NCI-H524 (cell line): ENCODE measurements around the gene LCNL1.

ENCODE experiments used
- DNase-seq, 2 experiments: peaks; one replicate each; lab custom pipeline; 2025; lab: John Stamatoyannopoulos, UW

The LCNL1 gene

GRCh38 chr9:136975644-136976043 lies 7.1 kb upstream of the LCNL1 start:
- DNase-seq = peak in 1 of 2 experiments; percentile 27

- DNase-seq = no peak
Measured at GRCh38 chr9:136977223-136977622, 5.6 kb upstream of the LCNL1 start, which contains the start of gene PTGDS. Gene PTGDS (plus strand): TSS chr9:136977504. CDS start chr9:136977579, 75 bp downstream.

- no peak for DNase-seq
Measured at GRCh38 chr9:136977649-136978072, 5.1 kb upstream of the LCNL1 start.

DNA sequence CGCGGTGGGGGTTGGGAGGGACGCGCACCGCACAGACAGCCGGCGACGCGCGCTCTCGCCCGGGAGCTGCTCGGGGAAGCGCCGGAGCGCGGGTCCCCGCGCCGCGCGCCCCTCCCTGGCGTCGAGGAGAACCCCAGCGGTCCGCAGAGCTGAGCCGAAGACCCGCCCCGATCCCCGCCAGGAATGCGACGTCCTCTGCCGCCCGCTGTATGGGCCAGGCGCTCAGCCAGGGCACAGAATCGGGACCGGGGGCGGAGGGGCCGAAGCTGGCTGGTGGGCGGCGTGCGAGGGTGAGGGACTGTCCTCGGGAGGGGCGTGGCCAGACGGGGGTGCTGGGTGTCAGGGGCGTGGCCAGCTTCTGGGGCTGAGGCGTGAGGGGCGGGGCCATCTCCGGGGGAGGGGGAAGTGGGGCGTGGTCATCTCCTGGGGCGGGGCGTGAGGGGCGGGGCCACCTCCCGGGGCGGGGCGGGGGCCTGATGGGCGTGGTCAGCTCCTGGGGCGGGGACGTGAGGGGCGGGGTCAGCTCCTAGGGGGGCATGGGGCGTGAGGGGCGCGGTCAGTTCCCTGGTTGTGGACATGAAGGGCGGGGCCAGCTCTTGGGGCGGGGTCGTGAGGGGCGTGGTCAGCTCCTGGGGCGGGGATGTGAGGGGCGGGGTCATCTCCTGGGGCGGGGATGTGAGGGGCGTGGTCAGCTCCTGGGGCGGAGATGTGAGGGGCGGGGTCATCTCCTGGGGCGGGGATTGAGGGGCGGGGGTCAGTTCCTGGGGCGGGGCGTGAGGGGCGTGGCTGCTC lies 4.5 kb upstream of the LCNL1 start:
- DNase-seq = peak in 1 of 2 experiments; percentile 35

GRCh38 chr9:136978865-136979544 lies 3.8 kb upstream of the LCNL1 start:
- no peak for DNase-seq

DNA sequence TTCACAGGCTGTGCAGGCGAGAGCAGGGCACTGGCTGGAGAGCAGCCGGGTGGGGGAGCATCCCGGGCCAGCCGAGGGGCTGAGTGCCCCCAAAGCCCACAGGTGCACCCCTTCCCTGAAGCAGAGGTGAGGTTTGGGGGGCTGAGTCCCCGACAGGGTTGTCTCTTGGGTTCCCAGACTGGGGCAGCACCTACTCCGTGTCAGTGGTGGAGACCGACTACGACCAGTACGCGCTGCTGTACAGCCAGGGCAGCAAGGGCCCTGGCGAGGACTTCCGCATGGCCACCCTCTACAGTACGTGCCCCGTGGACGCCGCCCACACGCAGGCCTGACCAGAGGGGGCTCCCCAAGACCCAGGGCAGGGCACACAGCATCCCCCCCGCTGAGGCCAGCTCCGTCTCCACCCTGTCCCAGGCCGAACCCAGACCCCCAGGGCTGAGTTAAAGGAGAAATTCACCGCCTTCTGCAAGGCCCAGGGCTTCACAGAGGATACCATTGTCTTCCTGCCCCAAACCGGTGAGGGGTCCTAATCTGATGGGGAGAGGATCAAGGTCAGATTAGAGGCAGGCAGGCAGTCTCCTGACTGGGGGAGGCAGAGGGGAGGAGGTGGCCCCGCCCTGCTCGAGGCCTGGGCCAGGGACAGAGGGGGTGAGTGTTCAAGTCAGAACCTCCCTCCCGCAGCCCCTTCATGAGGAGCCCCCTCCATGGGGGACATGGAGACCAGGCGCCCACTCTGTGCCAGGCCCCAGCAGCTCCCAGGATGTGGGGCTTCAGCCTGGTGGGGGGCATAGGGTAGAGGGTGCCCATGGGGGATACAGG lies 2.8 kb upstream of the LCNL1 start:
- DNase-seq = no peak

DNA sequence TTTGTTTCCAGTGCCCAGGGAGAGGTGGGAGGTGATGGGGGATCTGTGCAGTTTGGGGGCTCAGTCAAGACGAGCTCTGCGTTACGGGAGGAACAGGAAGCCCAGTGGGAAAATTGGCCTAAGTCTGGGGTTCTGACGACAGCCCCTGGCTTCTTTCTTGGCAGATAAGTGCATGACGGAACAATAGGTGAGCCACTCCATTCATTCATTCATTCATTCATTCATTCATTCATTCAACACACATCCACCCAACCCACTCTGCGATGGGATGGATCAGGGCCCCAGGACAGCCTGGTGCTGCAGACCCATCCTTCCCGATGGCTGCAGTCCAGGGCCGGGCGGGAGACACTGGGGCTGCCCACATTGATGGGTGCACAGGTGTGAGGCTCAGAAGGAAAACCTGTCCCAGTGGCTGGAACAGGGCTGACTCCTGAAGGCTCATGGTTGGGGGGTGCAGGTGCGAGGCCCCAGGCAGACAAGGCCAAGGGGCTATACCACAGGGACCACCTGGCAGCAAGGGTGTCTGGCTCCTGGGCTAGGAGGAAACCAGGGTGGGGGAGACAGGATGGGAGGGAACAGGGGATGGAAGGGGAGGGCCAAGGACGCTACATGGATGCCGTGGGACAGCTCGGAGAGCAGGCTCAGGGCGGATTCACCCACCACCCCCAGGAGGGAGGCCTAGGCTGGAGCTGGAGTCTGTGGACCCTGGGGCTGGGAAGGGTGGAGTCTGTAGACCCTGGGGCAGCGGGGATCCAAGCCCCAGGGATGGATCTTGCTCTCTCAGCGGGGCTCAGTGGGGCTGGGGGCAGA lies 1.9 kb upstream of the LCNL1 start:
- DNase-seq = no peak

DNA sequence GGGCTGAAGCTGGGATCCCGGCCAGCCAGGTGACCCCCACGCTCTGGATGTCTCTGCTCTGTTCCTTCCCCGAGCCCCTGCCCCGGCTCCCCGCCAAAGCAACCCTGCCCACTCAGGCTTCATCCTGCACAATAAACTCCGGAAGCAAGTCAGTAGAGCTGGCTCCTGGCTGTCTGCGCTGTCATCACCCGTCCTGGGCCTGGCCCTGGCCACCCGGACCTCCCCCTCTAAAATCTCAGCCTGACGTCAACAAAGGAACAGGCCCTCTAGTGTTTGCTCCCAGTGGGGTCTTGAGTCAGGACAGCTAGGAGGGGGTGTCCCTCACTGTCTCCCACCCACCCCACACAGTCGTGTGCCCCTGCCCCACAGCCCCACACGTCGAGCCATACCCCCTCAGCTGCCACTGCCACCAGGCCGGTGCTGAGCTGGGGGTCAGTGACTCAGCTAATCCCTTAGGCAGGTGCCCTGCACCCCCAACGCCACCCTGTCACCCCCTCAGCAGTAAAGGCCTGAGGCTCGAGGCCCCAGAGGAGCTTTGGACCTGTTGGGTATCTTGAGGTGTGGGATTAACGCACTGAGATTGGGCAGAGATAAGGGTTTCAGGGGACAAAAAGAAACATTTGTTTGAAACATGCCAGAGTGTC lies 1.1 kb upstream of the LCNL1 start:
- no peak for DNase-seq

- no peak for DNase-seq
Measured at GRCh38 chr9:136983167-136983566, 374 bp downstream of the LCNL1 start.

DNA sequence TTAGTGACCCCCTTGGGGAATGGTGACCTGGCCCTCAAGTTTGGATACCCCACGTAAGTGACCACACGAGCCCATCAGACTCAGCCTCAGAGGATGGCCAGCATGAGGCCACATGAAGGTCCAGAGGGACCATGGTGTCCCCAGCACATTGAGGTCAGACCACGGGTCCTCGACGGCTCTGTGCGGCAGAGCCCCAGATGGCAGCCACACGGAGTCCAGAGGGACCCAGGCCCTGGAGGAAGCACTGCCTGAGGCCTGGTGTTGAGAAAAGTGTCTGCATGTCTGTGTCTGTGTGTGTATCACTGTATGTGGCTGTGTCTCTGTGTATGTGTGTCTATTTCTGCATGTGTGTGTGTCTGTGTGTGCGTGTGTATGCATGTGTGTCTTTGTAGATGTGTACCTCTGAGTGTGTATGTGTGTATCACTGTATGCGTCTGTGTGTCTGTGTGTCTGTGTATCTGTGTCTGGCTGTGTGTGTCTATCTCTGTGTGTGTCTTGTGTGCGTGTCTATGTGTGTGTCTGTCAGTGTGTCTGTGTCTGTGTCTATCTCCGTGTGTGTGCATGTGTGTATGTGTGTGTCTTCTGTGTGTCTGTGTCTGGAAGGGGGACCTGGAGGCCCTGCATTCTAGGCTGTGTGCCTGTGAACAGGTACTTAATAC lies 992 bp downstream of the LCNL1 start:
- no peak for DNase-seq

GRCh38 chr9:136984464-136985026 lies 1.8 kb downstream of the LCNL1 start:
- DNase-seq = no peak

DNA sequence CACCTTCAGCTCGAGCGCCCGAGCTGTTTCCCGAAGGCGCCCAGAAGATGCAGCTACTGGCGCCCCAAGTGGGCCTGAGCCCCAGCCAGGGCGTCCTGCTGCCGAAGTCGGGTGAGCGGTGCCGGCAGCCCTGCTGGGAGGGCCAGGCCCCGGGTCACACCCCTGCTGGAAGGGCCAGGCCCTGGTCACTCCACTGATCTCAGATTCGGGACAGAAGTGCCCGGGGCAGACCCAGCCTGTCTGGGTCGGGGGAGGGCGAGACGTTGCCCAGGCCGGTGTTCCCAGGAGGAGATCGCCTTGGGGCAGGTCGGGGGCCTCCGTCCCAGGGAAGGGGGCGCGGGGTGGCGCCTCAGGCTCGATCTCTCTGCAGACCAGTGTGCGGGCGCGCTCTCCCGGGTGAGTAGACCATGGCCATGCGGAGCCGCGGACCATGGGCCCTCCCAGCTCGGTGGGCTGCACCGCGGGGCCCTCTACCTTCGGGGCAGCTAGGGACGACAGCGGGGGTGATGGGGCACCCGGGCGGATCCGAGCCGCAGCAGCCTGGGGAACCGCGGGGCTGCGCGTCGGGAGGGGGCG lies 2.3 kb downstream of the LCNL1 start:
- no peak for DNase-seq

GRCh38 chr9:136985853-136986252 lies 3.1 kb downstream of the LCNL1 start:
- no peak for DNase-seq

DNA sequence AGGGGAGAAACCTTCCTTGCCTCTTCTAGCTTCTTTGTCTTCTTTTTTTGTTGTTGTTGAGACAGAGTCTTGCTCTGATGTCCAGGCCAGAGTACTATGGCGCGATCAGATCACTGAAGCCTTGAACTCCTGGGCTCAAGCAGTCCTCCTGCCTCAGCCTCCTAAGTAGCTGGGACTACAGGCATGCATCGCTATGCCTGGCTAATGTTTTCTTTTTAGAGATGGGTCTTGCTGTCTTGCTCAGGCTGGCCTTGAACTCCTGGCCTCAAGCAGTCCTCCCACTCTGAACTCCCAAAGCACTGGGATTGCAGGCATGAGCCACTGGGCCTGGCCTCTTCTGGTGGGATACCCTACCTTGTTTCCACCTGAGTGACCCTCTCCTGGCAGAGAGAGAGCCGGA lies 6.1 kb downstream of the LCNL1 start:
- DNase-seq = no peak

DNA sequence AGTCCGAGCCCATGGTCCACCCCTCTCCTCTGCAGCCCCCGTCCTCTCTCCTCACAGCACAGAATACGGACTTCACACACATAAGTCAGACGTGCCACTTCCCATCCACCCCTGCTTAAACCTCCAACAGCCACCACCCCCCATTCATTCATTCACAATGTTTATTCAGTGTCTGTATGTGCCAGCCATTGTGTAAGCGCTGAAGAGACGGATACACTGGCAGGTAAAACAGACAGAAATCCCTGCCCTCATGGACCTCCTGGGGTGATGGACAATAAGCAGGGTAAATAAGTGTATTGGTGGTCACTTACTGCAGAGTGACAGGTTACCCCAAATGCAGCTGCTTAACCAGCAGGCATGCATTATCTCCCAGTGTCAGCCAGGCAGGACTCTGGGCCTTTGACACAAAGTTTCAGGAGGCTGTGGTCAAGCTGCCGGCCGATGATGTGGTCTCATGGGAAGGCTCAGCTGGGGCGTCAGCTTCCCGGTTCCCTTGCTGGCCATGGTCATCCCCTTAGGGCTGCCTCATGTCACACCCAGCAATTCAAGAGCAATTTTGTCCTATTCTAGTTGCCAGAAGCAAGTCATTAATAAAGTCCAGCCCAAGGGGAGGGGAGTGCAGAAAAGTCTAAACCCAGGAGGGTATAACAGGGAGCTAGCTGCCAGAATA lies 7.6 kb downstream of the LCNL1 start:
- no peak for DNase-seq

GRCh38 chr9:136991993-136992818 lies 9.4 kb downstream of the LCNL1 start, which contains the start of gene PAXX:
Gene PAXX (plus strand): TSS chr9:136992422. CDS start chr9:136992444, 22 bp downstream.
- DNase-seq = peak; percentile 54 to 85

GRCh38 chr9:136992819-136993369 lies 10.1 kb downstream of the LCNL1 start:
- no peak for DNase-seq
